ENCODE data around the gene KMO.

DNA sequence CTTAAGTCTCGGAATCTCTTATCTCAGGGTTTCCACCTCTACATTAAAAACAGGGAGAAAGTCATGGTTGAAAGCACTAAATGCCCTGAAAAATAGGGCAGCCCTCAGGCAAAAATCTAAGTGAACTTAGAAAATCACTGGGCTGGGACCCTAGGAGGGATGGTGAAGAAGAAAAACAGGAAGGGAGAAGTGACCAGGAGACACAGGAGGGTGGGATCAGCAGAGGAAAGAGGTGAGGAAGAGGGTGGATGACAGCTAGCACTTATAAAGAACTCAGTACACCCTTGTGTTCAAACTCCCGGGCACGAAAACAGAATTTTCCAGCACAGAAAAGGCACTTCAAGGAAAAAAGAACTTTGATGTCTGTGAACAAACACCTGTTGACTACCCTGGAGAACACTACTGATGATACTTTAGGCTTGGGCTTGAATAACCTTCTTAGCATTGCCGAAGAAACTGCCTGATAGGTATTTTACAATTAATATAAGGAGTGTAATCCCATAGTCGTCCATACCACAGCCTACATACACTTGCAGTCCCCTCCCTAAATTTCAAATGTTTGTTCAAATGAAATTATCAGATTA lies 106.0 kb downstream of the KMO start:
- TF ChIP-seq, protein P1, sequence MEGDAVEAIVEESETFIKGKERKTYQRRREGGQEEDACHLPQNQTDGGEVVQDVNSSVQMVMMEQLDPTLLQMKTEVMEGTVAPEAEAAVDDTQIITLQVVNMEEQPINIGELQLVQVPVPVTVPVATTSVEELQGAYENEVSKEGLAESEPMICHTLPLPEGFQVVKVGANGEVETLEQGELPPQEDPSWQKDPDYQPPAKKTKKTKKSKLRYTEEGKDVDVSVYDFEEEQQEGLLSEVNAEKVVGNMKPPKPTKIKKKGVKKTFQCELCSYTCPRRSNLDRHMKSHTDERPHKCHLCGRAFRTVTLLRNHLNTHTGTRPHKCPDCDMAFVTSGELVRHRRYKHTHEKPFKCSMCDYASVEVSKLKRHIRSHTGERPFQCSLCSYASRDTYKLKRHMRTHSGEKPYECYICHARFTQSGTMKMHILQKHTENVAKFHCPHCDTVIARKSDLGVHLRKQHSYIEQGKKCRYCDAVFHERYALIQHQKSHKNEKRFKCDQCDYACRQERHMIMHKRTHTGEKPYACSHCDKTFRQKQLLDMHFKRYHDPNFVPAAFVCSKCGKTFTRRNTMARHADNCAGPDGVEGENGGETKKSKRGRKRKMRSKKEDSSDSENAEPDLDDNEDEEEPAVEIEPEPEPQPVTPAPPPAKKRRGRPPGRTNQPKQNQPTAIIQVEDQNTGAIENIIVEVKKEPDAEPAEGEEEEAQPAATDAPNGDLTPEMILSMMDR (IDR thresholded peaks at IDR 0.05; ENCODE audit: control extremely low read depth in 1 of 3, insufficient read depth in 1 of 3, low read depth in 1 of 3, low read length in 3 of 3): no peak
- no peak for TF ChIP-seq USF2 (IDR thresholded peaks at IDR 0.05; ENCODE audit: low read length)
- no peak for TF ChIP-seq RAD21 (IDR thresholded peaks at IDR 0.05 in 1 of 2, conservative IDR thresholded peaks at IDR 0.05 in 1 of 2; ENCODE audit: low read depth in 2 of 2, low read length in 2 of 2)
- no peak for TF ChIP-seq CHD2 (IDR thresholded peaks at IDR 0.05; ENCODE audit: low read length)
- TF ChIP-seq HDAC2 (IDR thresholded peaks at IDR 0.05; ENCODE audit: borderline replicate concordance in 1 of 2, low read depth in 2 of 2, low read length in 2 of 2): no peak
- TF ChIP-seq POLR2AphosphoS5 (IDR thresholded peaks at IDR 0.05; ENCODE audit: low read depth, low read length): no peak
- no peak for TF ChIP-seq PHF8 (conservative IDR thresholded peaks at IDR 0.05; ENCODE audit: low read depth, low read length)
- no peak for TF ChIP-seq TCF12 (IDR thresholded peaks at IDR 0.05; ENCODE audit: low read depth, low read length)
